ENCODE measurements around the gene MAP3K5.
A peak's percentile ranks its signal among the peaks of the same experiment; 100 is the strongest.
"Not testable (repeated sequence)": the region's sequence is repeated elsewhere in the genome, so short reads cannot be mapped to it uniquely, and the experiment has no call there.

MAP3K5 gene

DNA sequence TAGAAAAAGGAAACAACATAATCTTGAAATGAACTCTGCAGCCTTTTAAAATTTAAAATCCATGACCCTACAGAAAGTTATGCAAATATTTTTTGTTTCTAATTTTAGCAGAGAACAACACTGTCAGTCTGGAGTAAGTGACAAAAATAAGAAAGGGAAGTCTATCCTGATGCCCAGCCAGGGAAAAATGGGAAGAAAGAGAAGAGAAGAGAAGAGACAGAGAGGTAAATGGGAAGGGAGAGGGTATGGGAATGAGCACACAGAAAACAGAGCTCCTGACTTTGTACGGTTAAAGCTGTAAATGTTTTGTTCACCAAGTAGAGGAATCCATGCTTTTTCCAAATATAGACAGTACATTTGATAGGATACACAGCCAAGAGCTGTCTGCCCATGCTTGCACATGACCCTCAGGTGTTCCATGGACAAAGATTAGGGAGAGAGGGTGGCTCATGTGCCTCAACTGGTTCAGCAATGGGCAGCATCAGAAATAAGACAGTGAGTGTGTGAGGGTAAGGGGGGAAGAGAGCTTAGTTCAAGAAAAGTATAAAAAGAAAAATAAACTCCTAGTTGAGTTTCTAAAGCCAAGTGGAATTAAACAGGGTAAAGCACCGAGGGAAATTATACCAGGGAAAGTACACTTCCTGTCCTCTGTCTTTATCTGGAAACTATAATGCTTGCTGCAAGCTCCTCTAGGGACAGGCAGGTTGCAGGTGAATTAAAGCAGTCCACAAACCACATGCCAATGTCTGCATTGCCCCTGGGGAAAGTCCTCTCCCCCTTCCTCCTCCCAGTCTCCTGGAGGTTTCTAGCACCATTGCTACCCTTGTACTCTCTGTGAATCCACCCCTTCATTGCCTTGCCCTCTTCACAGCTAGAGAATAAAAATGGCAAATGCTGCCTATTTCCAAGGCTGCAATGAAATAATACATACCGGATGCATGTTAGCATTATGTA lies 30.0 kb downstream of the MAP3K5 start:
- no peak for DNase-seq (ENCODE audit: low read depth, low spot score)
- TF ChIP-seq CTCF (IDR thresholded peaks at IDR 0.05; ENCODE audit: low read depth, low read length), result no peak
- H3K4me3 ChIP-seq (ENCODE audit: low read depth, low read length), result no peak overlapping the region
- in situ Hi-C loops (cut with HindIII; ENCODE audit: low sequenced_read_pairs), result no loop called here

GRCh38 chr6:136761227-136761922 lies 30.9 kb downstream of the MAP3K5 start:
- in situ Hi-C loops (cut with HindIII; ENCODE audit: low sequenced_read_pairs), result no loop called here
- H3K4me3 ChIP-seq (ENCODE audit: low read depth, low read length), result no peak overlapping the region
- no peak for DNase-seq (ENCODE audit: low read depth, low spot score)
- TF ChIP-seq CTCF (IDR thresholded peaks at IDR 0.05; ENCODE audit: low read depth, low read length), result no peak

- DNase-seq (ENCODE audit: low read depth, low spot score); in situ Hi-C loops (cut with HindIII; ENCODE audit: low sequenced_read_pairs); H3K4me3 ChIP-seq (ENCODE audit: low read depth, low read length): not testable (repeated sequence)
Observed at GRCh38 chr6:136760781-136761180, 31.5 kb downstream of the MAP3K5 start.

GRCh38 chr6:136757150-136757549 lies 35.1 kb downstream of the MAP3K5 start:
- DNase-seq (ENCODE audit: low read depth, low spot score), result peak; percentile 29
- no peak for TF ChIP-seq CTCF (IDR thresholded peaks at IDR 0.05; ENCODE audit: low read depth, low read length)
- no peak overlapping the region for H3K4me3 ChIP-seq (ENCODE audit: low read depth, low read length)
- in situ Hi-C loops (cut with HindIII; ENCODE audit: low sequenced_read_pairs), result no loop called here

GRCh38 chr6:136754820-136755219 lies 37.5 kb downstream of the MAP3K5 start:
- DNase-seq (ENCODE audit: low read depth, low spot score), result no peak
- TF ChIP-seq CTCF (IDR thresholded peaks at IDR 0.05; ENCODE audit: low read depth, low read length), result no peak
- no peak overlapping the region for H3K4me3 ChIP-seq (ENCODE audit: low read depth, low read length)
- in situ Hi-C loops (cut with HindIII; ENCODE audit: low sequenced_read_pairs), result no loop called here

- in situ Hi-C loops (cut with HindIII; ENCODE audit: low sequenced_read_pairs), result no loop called here
Observed at GRCh38 chr6:136753624-136754023, 38.7 kb downstream of the MAP3K5 start.

More at GRCh38 chr6:136753624-136754023, 38.7 kb downstream of the MAP3K5 start:
- no peak for TF ChIP-seq CTCF (IDR thresholded peaks at IDR 0.05; ENCODE audit: low read depth, low read length)
- H3K4me3 ChIP-seq (ENCODE audit: low read depth, low read length), result no peak overlapping the region
- DNase-seq (ENCODE audit: low read depth, low spot score), result no peak
